HEK293 (cell line): ENCODE data around the gene EPB41L2.

ENCODE experiments used
- CTCF ChIA-PET: fragments of 350-600 bp; formaldehyde crosslinking; extraction: SDS; loops from one replicate; lab custom pipeline; 2021; ENCODE audit warnings: antibody characterized with exemption; lab: Yijun Ruan, JAX
- POLR2A ChIA-PET: fragments of 300-600 bp; formaldehyde crosslinking; extraction: SDS; loops from one replicate; lab custom pipeline; 2020; ENCODE audit warnings: antibody characterized with exemption, inconsistent platforms; lab: Yijun Ruan, JAX
- H3K27ac ChIP-seq: fragments of 200-500 bp; sonication (Bioruptor generic); 2 replicates; pipeline ENCODE4 v1.5.1; 2014; ENCODE audit warnings: low read depth, low read length, control low read depth, inconsistent platforms; ENCODE audit errors: extremely low read depth
- H3K36me3 ChIP-seq, 2 experiments: fragments of 200-500 bp in 1 of 2; sonication (Bioruptor generic) in 1 of 2; 1 replicate in 1 of 2; 2 replicates in 1 of 2; pipeline ENCODE4 v1.5.1; 2014 to 2017; ENCODE audit warnings: inconsistent platforms in 2 of 2, low read length in 2 of 2; ENCODE audit not compliant: control insufficient read depth in 2 of 2, insufficient read depth in 1 of 2
- H3K4me1 ChIP-seq: fragments of 200-500 bp; sonication (Bioruptor generic); 2 replicates; pipeline ENCODE4 v1.5.1; 2014; ENCODE audit warnings: mild to moderate bottlenecking, low read length, inconsistent platforms; ENCODE audit not compliant: control insufficient read depth, insufficient read depth
- H3K4me3 ChIP-seq: 2 replicates; pipeline ENCODE4 v1.5.1; 2011; ENCODE audit warnings: low read depth, mild to moderate bottlenecking, control low read depth, low read length, moderate library complexity
- H3K9me3 ChIP-seq: fragments of 200-500 bp; sonication (Bioruptor generic); 2 replicates; pipeline ENCODE4 v1.5.1; 2014; ENCODE audit warnings: low read depth, low read length, inconsistent platforms; ENCODE audit not compliant: control insufficient read depth, insufficient read depth
- BCL11B ChIP-seq: fragments of 450-650 bp; formaldehyde crosslinking; IDR thresholded peaks from 2 replicates; pipeline ENCODE4 v1.5.1; 2016; ENCODE audit warnings: low read depth, missing biosample characterization, missing genetic modification characterization
- GLI4 ChIP-seq: fragments of 450-650 bp; formaldehyde crosslinking; IDR thresholded peaks from 2 replicates; pipeline ENCODE4 v1.5.1; 2016; ENCODE audit warnings: missing biosample characterization, missing genetic modification characterization
- IKZF3 ChIP-seq: fragments of 450-650 bp; IDR thresholded peaks from 2 replicates; pipeline ENCODE4 v1.5.0; 2018; ENCODE audit warnings: missing biosample characterization, mild to moderate bottlenecking, missing genetic modification characterization, moderate library complexity
- KLF16 ChIP-seq: fragments of 450-650 bp; formaldehyde crosslinking; IDR thresholded peaks from 2 replicates; pipeline ENCODE4 v1.5.1; 2017; ENCODE audit warnings: missing biosample characterization, missing genetic modification characterization
- TSHZ1 ChIP-seq: fragments of 450-650 bp; formaldehyde crosslinking; IDR thresholded peaks from 2 replicates; pipeline ENCODE4 v1.5.1; 2016; ENCODE audit warnings: missing biosample characterization, missing genetic modification characterization, borderline replicate concordance
- YY2 ChIP-seq: fragments of 450-650 bp; formaldehyde crosslinking; IDR thresholded peaks from 2 replicates; pipeline ENCODE4 v1.5.1; 2016; ENCODE audit warnings: missing biosample characterization, missing genetic modification characterization
- ZNF114 ChIP-seq: fragments of 450-650 bp; formaldehyde crosslinking; IDR thresholded peaks from 2 replicates; pipeline ENCODE4 v1.5.0; 2017; ENCODE audit warnings: missing biosample characterization, missing genetic modification characterization
- ZNF155 ChIP-seq: fragments of 450-650 bp; formaldehyde crosslinking; IDR thresholded peaks from 2 replicates; pipeline ENCODE4 v1.5.1; 2016; ENCODE audit warnings: missing biosample characterization, missing genetic modification characterization
- ZNF175 ChIP-seq: fragments of 450-650 bp; formaldehyde crosslinking; IDR thresholded peaks from 2 replicates; pipeline ENCODE4 v1.5.1; 2016; ENCODE audit warnings: missing biosample characterization, missing genetic modification characterization
- ZNF223 ChIP-seq: fragments of 450-650 bp; formaldehyde crosslinking; IDR thresholded peaks from 2 replicates; pipeline ENCODE4 v1.5.1; 2016; ENCODE audit warnings: missing biosample characterization, missing genetic modification characterization
- ZNF391 ChIP-seq: fragments of 450-650 bp; formaldehyde crosslinking; IDR thresholded peaks from 2 replicates; pipeline ENCODE4 v1.5.1; 2016; ENCODE audit warnings: low read depth, missing biosample characterization, missing genetic modification characterization, borderline replicate concordance
- ZNF518A ChIP-seq: fragments of 450-650 bp; formaldehyde crosslinking; conservative IDR thresholded peaks from 2 replicates; pipeline ENCODE4 v1.5.1; 2016; ENCODE audit warnings: low read depth, missing biosample characterization, missing genetic modification characterization
- ZNF610 ChIP-seq: fragments of 450-650 bp; formaldehyde crosslinking; IDR thresholded peaks from 2 replicates; pipeline ENCODE4 v1.5.1; 2016; ENCODE audit warnings: missing biosample characterization, missing genetic modification characterization, borderline replicate concordance
- ZSCAN18 ChIP-seq: fragments of 450-650 bp; formaldehyde crosslinking; IDR thresholded peaks from 2 replicates; pipeline ENCODE4 v1.5.1; 2016; ENCODE audit warnings: missing biosample characterization, missing genetic modification characterization

EPB41L2 gene

GRCh38 chr6:130864344-130864743, 198.7 kb downstream of the EPB41L2 start (continued):
- no peak for TF ChIP-seq TSHZ1 (tag by site-specific recombination)
- TF ChIP-seq ZNF391 = no peak
- no peak for TF ChIP-seq ZNF610
- no peak for TF ChIP-seq ZSCAN18 (tag by site-specific recombination)
- TF ChIP-seq IKZF3 (tag by site-specific recombination) = no peak
- TF ChIP-seq KLF16 (tag by site-specific recombination) = no peak
- TF ChIP-seq ZNF175 (tag by site-specific recombination) = no peak
- TF ChIP-seq BCL11B = no peak
- no peak for TF ChIP-seq ZNF155 (tag by site-specific recombination)
- TF ChIP-seq ZNF518A (tag by site-specific recombination) = no peak

- H3K9me3 ChIP-seq = no peaks in the 10 kb centered on the region
- no peaks in the 10 kb centered on the region for H3K4me1 ChIP-seq
- peaks cover 0 to 48% of the 10 kb centered on the region in 2 experiments for H3K36me3 ChIP-seq
- no peak overlapping the region for H3K27ac ChIP-seq
- ChIA-PET POLR2A (no interaction called here), CTCF (interaction anchor here (0.6 to 2.7 kb wide), 4 partner anchors 9 to 750 kb away, joined by 3 to 18 read pairs (median 4); no protein-coding TSS in a partner anchor)
- TF ChIP-seq ZNF223 (no peak), ZSCAN18 (tag by site-specific recombination) (no peak), ZNF114 (tag by site-specific recombination) (no peak), YY2 (tag by site-specific recombination) (no peak), GLI4 (tag by site-specific recombination) (no peak), BCL11B (no peak)
- H3K4me3 ChIP-seq = no peak overlapping the region
Measured at GRCh38 chr6:130863415-130864230, 199.4 kb downstream of the EPB41L2 start.
